HFFc6 (cell line): ENCODE data around the gene NEB. TPM values are rescaled to one million over a fixed set of nuclear protein-coding genes. Genes with fewer than 3 reads are reported as not detected.

ENCODE experiments used
- DNase-seq: peaks from one replicate; pipeline ENCODE4 v3.0.0-alpha.2; 2018
- H3K27ac Mint-ChIP-seq: 2 replicates; pipeline ENCODE4 v1.8.0; 2020; ENCODE audit warnings: mild to moderate bottlenecking, mixed read lengths
- H3K27me3 Mint-ChIP-seq: 2 replicates; pipeline ENCODE4 v1.8.0; 2021; ENCODE audit warnings: mild to moderate bottlenecking, moderate library complexity, mixed read lengths; ENCODE audit not compliant: insufficient read depth
- H3K36me3 Mint-ChIP-seq: 2 replicates; pipeline ENCODE4 v1.8.0; 2021; ENCODE audit warnings: low read depth, mixed read lengths
- H3K4me1 Mint-ChIP-seq: 2 replicates; pipeline ENCODE4 v1.8.0; 2020; ENCODE audit warnings: low read depth, mixed read lengths
- H3K4me3 Mint-ChIP-seq: 2 replicates; pipeline ENCODE4 v1.8.0; 2020; ENCODE audit warnings: mild to moderate bottlenecking, moderate library complexity, mixed read lengths
- H3K9me3 Mint-ChIP-seq: 2 replicates; pipeline ENCODE4 v1.8.0; 2020; ENCODE audit warnings: mild to moderate bottlenecking, mixed read lengths
- CTCF ChIP-seq: fragments of 200-600 bp; sonication (generic); IDR thresholded peaks from 2 replicates; pipeline ENCODE4 v1.5.0; 2021; ENCODE audit warnings: antibody characterized with exemption, mild to moderate bottlenecking
- total RNA-seq, 6 experiments: library from RNA; stranded (reverse); fragmentation: NEBNext Ultra II Directional; extraction: Animal tissue kit (Norgen Biotek cat#: 25700); gene quantifications; 2 replicates in 1 of 6; 3 replicates in 5 of 6; pipeline ENCODE4 v1.2.3, GENCODE V29; 2021

The NEB gene
- total RNA-seq, 6 experiments from 2014 or later: under 0.01 TPM; not detected in 5

GRCh38 chr2:151522556-151522955, 211.7 kb downstream of the NEB start:
- H3K9me3 Mint-ChIP-seq: no peaks in the 10 kb centered on the region
- H3K27ac Mint-ChIP-seq: no peak overlapping the region
- H3K4me1 Mint-ChIP-seq: peaks cover 9% of the 10 kb centered on the region
- no peaks in the 10 kb centered on the region for H3K36me3 Mint-ChIP-seq
- DNase-seq: no peak
- H3K27me3 Mint-ChIP-seq: peaks cover 8% of the 10 kb centered on the region
- no peak overlapping the region for H3K4me3 Mint-ChIP-seq
- TF ChIP-seq CTCF: no peak

- no peak for DNase-seq
- Mint-ChIP-seq H3K27ac (no peak overlapping the region), H3K4me1 (peaks cover 9% of the 10 kb centered on the region), H3K27me3 (no peaks in the 10 kb centered on the region; the same call in 1 of the 2 replicates), H3K4me3 (no peak overlapping the region), H3K36me3 (no peaks in the 10 kb centered on the region), H3K9me3 (no peaks in the 10 kb centered on the region)
- no peak for TF ChIP-seq CTCF
These were observed 213.3 kb downstream of the NEB start for GRCh38 chr2:151520976-151521375.

- H3K36me3 Mint-ChIP-seq: no peaks in the 10 kb centered on the region
- no peak for DNase-seq
- no peak overlapping the region for H3K27ac Mint-ChIP-seq
- TF ChIP-seq CTCF: no peak
- no peak overlapping the region for H3K4me3 Mint-ChIP-seq
- H3K9me3 Mint-ChIP-seq: no peaks in the 10 kb centered on the region
- no peaks in the 10 kb centered on the region; the same call in 1 of the 2 replicates for H3K27me3 Mint-ChIP-seq
- peaks cover 4% of the 10 kb centered on the region for H3K4me1 Mint-ChIP-seq
These were observed 215.5 kb downstream of the NEB start for GRCh38 chr2:151518802-151519201.

- H3K4me1 Mint-ChIP-seq: no peaks in the 10 kb centered on the region
- H3K9me3 Mint-ChIP-seq: no peaks in the 10 kb centered on the region
- H3K27ac Mint-ChIP-seq: no peak overlapping the region
- H3K36me3 Mint-ChIP-seq: no peaks in the 10 kb centered on the region
- no peaks in the 10 kb centered on the region for H3K27me3 Mint-ChIP-seq
- no peak overlapping the region for H3K4me3 Mint-ChIP-seq
- no peak for TF ChIP-seq CTCF
- no peak for DNase-seq
These were observed 225.8 kb downstream of the NEB start for GRCh38 chr2:151508519-151508918.

GRCh38 chr2:151506170-151506569, 228.1 kb downstream of the NEB start:
- no peak for TF ChIP-seq CTCF
- Mint-ChIP-seq H3K27me3 (no peaks in the 10 kb centered on the region), H3K4me1 (no peaks in the 10 kb centered on the region), H3K27ac (no peak overlapping the region), H3K36me3 (no peaks in the 10 kb centered on the region), H3K9me3 (no peaks in the 10 kb centered on the region), H3K4me3 (no peak overlapping the region)
- no peak for DNase-seq

GRCh38 chr2:151498178-151498577, 236.1 kb downstream of the NEB start:
- TF ChIP-seq CTCF: no peak
- Mint-ChIP-seq H3K4me3 (no peak overlapping the region), H3K36me3 (no peaks in the 10 kb centered on the region), H3K9me3 (no peaks in the 10 kb centered on the region), H3K27ac (no peak overlapping the region), H3K4me1 (no peaks in the 10 kb centered on the region), H3K27me3 (no peaks in the 10 kb centered on the region)
- DNase-seq: no peak
